Chondrocyte (in vitro differentiated cells): ENCODE measurements around the gene SUMF1. TPM values are rescaled to one million over a fixed set of nuclear protein-coding genes. Genes with fewer than 3 reads are reported as not detected.

ENCODE experiments used
- DNase-seq: peaks from one replicate; pipeline ENCODE4 v3.0.0; 2021; ENCODE audit warnings: mixed read lengths, low spot score
- H3K27ac Mint-ChIP-seq: one replicate; pipeline ENCODE4 v1.8.0; 2021; ENCODE audit warnings: mild to moderate bottlenecking, moderate library complexity, mixed read lengths; ENCODE audit not compliant: unreplicated experiment
- H3K27me3 Mint-ChIP-seq: 2 replicates; pipeline ENCODE4 v1.8.0; 2021; ENCODE audit warnings: low read depth, mixed read lengths
- H3K36me3 Mint-ChIP-seq: 2 replicates; pipeline ENCODE4 v1.8.0; 2021; ENCODE audit warnings: low read depth, mixed read lengths
- H3K4me1 Mint-ChIP-seq: 2 replicates; pipeline ENCODE4 v1.8.0; 2021; ENCODE audit warnings: low read depth, mild to moderate bottlenecking, mixed read lengths
- H3K4me3 Mint-ChIP-seq: one replicate; pipeline ENCODE4 v1.8.0; 2021; ENCODE audit warnings: mild to moderate bottlenecking, moderate library complexity, mixed read lengths; ENCODE audit not compliant: unreplicated experiment
- H3K9me3 Mint-ChIP-seq: 2 replicates; pipeline ENCODE4 v1.8.0; 2021; ENCODE audit warnings: low read depth, mixed read lengths
- CTCF ChIP-seq: fragments of 200-600 bp; sonication (generic); IDR thresholded peaks from 2 replicates; pipeline ENCODE4 v1.5.0; 2021; ENCODE audit warnings: antibody characterized with exemption, mild to moderate bottlenecking, moderate library complexity
- total RNA-seq: library from RNA; stranded (reverse); gene quantifications from 3 replicates; pipeline ENCODE4 v1.2.1, GENCODE V29; 2021

The SUMF1 gene
- total RNA-seq, 1 donor from 2014 or later = 33.0 TPM

- H3K27ac Mint-ChIP-seq = peak overlapping the region; percentile 90
- H3K4me1 Mint-ChIP-seq = peaks cover 46% of the 10 kb centered on the region
- H3K9me3 Mint-ChIP-seq = no peaks in the 10 kb centered on the region
- no peaks in the 10 kb centered on the region for H3K27me3 Mint-ChIP-seq
- no peak for TF ChIP-seq CTCF
- H3K4me3 Mint-ChIP-seq = no peak overlapping the region
- no peaks in the 10 kb centered on the region for H3K36me3 Mint-ChIP-seq
- DNase-seq = no peak
Measured at GRCh38 chr3:4507024-4507596, 40.0 kb upstream of the SUMF1 start.

- Mint-ChIP-seq H3K27ac (peak overlapping the region; percentile 90), H3K4me1 (peaks cover 46% of the 10 kb centered on the region), H3K27me3 (no peaks in the 10 kb centered on the region), H3K4me3 (no peak overlapping the region), H3K36me3 (no peaks in the 10 kb centered on the region), H3K9me3 (no peaks in the 10 kb centered on the region)
- no peak for TF ChIP-seq CTCF
- no peak for DNase-seq
Measured at GRCh38 chr3:4506559-4507023, 39.5 kb upstream of the SUMF1 start.

- H3K4me1 Mint-ChIP-seq = peaks cover 46% of the 10 kb centered on the region
- H3K27me3 Mint-ChIP-seq = no peaks in the 10 kb centered on the region
- peak overlapping the region; percentile 90 for H3K27ac Mint-ChIP-seq
- no peak for DNase-seq
- H3K36me3 Mint-ChIP-seq = peaks cover 2% of the 10 kb centered on the region
- TF ChIP-seq CTCF = no peak
- H3K9me3 Mint-ChIP-seq = no peaks in the 10 kb centered on the region
- no peak overlapping the region for H3K4me3 Mint-ChIP-seq
Measured at GRCh38 chr3:4505688-4506558, 38.9 kb upstream of the SUMF1 start.

- Mint-ChIP-seq H3K36me3 (peaks cover 4% of the 10 kb centered on the region), H3K27me3 (no peaks in the 10 kb centered on the region), H3K4me3 (peak overlapping the region; percentile 13), H3K27ac (peak overlapping the region; percentile 58), H3K9me3 (no peaks in the 10 kb centered on the region), H3K4me1 (peaks cover 46% of the 10 kb centered on the region)
- no peak for TF ChIP-seq CTCF
- no peak for DNase-seq
Measured at GRCh38 chr3:4504340-4505261, 37.5 kb upstream of the SUMF1 start.

GRCh38 chr3:4503050-4503449 lies 36.0 kb upstream of the SUMF1 start:
- no peak for DNase-seq
- Mint-ChIP-seq H3K4me1 (peaks cover 42% of the 10 kb centered on the region), H3K4me3 (no peak overlapping the region), H3K27ac (no peak overlapping the region), H3K9me3 (no peaks in the 10 kb centered on the region), H3K36me3 (peaks cover 4% of the 10 kb centered on the region), H3K27me3 (no peaks in the 10 kb centered on the region)
- no peak for TF ChIP-seq CTCF
